H9 (cell line): Measurements from ENCODE around the gene ACAP3. TPM values are rescaled to one million over a fixed set of nuclear protein-coding genes. Genes with fewer than 3 reads are reported as not detected.

ENCODE experiments used
- DNase-seq: peaks from one replicate; pipeline ENCODE4 v3.0.0-alpha.2; 2017
- H2AFZ ChIP-seq: one replicate; pipeline ENCODE4 v1.6.1; 2013; ENCODE audit warnings: mild to moderate bottlenecking, low read length, control low read depth, moderate library complexity
- H2AK5ac ChIP-seq: 2 replicates; pipeline ENCODE4 v1.6.1; 2013; ENCODE audit warnings: low read length, control low read depth, mixed read lengths; ENCODE audit not compliant: insufficient read length
- H2BK120ac ChIP-seq: one replicate; pipeline ENCODE4 v1.6.1; 2013; ENCODE audit warnings: low read depth, mild to moderate bottlenecking, low read length, control low read depth, inconsistent platforms; ENCODE audit not compliant: poor library complexity, severe bottlenecking
- H2BK12ac ChIP-seq: 2 replicates; pipeline ENCODE4 v1.6.1; 2013; ENCODE audit warnings: low read length, control low read depth, mixed read lengths, low read depth; ENCODE audit not compliant: insufficient read length
- H2BK15ac ChIP-seq: 2 replicates; pipeline ENCODE4 v1.6.1; 2013; ENCODE audit warnings: low read depth, low read length, control low read depth
- H2BK20ac ChIP-seq: one replicate; pipeline ENCODE4 v1.6.1; 2013; ENCODE audit warnings: low read depth, mild to moderate bottlenecking, low read length, control low read depth, inconsistent platforms; ENCODE audit not compliant: poor library complexity, severe bottlenecking
- H2BK5ac ChIP-seq: 2 replicates; pipeline ENCODE4 v1.6.1; 2013; ENCODE audit warnings: low read length, control low read depth, mixed read lengths; ENCODE audit not compliant: insufficient read length
- H3K14ac ChIP-seq: 2 replicates; pipeline ENCODE4 v1.6.1; 2013; ENCODE audit warnings: low read length, control low read depth; ENCODE audit not compliant: insufficient read depth
- H3K18ac ChIP-seq: 2 replicates; pipeline ENCODE4 v1.6.1; 2013; ENCODE audit warnings: low read depth, mild to moderate bottlenecking, mixed read lengths, low read length, control low read depth; ENCODE audit not compliant: insufficient read length
- H3K23ac ChIP-seq: 2 replicates; pipeline ENCODE4 v1.6.1; 2013; ENCODE audit warnings: low read length, control low read depth, mixed read lengths, low read depth; ENCODE audit not compliant: insufficient read length
- H3K23me2 ChIP-seq: 2 replicates; pipeline ENCODE4 v1.6.1; 2013; ENCODE audit warnings: low read depth, mild to moderate bottlenecking, mixed read lengths, low read length, control low read depth; ENCODE audit not compliant: insufficient read length, poor library complexity, severe bottlenecking
- H3K27ac ChIP-seq: 2 replicates; pipeline ENCODE4 v1.5.1; 2013; ENCODE audit warnings: low read length, control low read depth, mixed read lengths, low read depth; ENCODE audit not compliant: insufficient read length
- H3K27me3 ChIP-seq: 2 replicates; pipeline ENCODE4 v1.6.1; 2013; ENCODE audit warnings: low read length, control low read depth, inconsistent platforms; ENCODE audit not compliant: insufficient read depth
- H3K4ac ChIP-seq: 2 replicates; pipeline ENCODE4 v1.6.1; 2013; ENCODE audit warnings: low read depth, mild to moderate bottlenecking, control low read depth, inconsistent platforms, low read length, moderate library complexity
- H3K4me1 ChIP-seq: 2 replicates; pipeline ENCODE4 v1.6.1; 2013; ENCODE audit warnings: low read length, control low read depth, inconsistent platforms; ENCODE audit not compliant: insufficient read depth
- H3K4me2 ChIP-seq: 2 replicates; pipeline ENCODE4 v1.6.1; 2013; ENCODE audit warnings: low read length, control low read depth, mixed read lengths; ENCODE audit not compliant: insufficient read length, insufficient read depth
- H3K56ac ChIP-seq: 2 replicates; pipeline ENCODE4 v1.6.1; 2013; ENCODE audit warnings: low read depth, mild to moderate bottlenecking, mixed read lengths, low read length, control low read depth; ENCODE audit not compliant: insufficient read length
- H3K79me1 ChIP-seq: 2 replicates; pipeline ENCODE4 v1.6.1; 2013; ENCODE audit warnings: low read depth, mild to moderate bottlenecking, moderate library complexity, low read length, control low read depth, inconsistent platforms; ENCODE audit not compliant: insufficient read depth, poor library complexity, severe bottlenecking
- H3K79me2 ChIP-seq: 2 replicates; pipeline ENCODE4 v1.6.1; 2013; ENCODE audit warnings: low read length, control low read depth, inconsistent platforms; ENCODE audit not compliant: insufficient read depth
- H3K9ac ChIP-seq: 2 replicates; pipeline ENCODE4 v1.6.1; 2013; ENCODE audit warnings: low read length, control low read depth, mixed read lengths; ENCODE audit not compliant: insufficient read length; ENCODE audit errors: extremely low read depth
- H3K9me3 ChIP-seq: one replicate; pipeline ENCODE4 v1.6.1; 2013; ENCODE audit warnings: low read depth, low read length, inconsistent platforms; ENCODE audit not compliant: control insufficient read depth
- H3T11ph ChIP-seq: one replicate; pipeline ENCODE4 v1.6.1; 2013; ENCODE audit warnings: mild to moderate bottlenecking, low read length, control low read depth, inconsistent platforms
- H4K20me1 ChIP-seq: one replicate; pipeline ENCODE4 v1.6.1; 2013; ENCODE audit not compliant: control insufficient read depth, insufficient read length, insufficient read depth
- H4K5ac ChIP-seq: 2 replicates; pipeline ENCODE4 v1.6.1; 2013; ENCODE audit warnings: low read depth, mild to moderate bottlenecking, mixed read lengths, low read length, control low read depth; ENCODE audit not compliant: insufficient read length
- H4K8ac ChIP-seq: replicated peaks from 2 replicates; pipeline ENCODE4 v1.6.1; 2013; ENCODE audit warnings: low read length, control low read depth, mixed read lengths, low read depth; ENCODE audit not compliant: insufficient read length
- H4K91ac ChIP-seq: 2 replicates; pipeline ENCODE4 v1.6.1; 2013; ENCODE audit warnings: low read depth, mild to moderate bottlenecking, moderate library complexity, mixed read lengths, low read length, control low read depth; ENCODE audit not compliant: insufficient read length
- H3K27ac Mint-ChIP-seq, 3 experiments: 2 replicates in 2 of 3; 3 replicates in 1 of 3; pipeline ENCODE4 v1.8.0; 2020 to 2021; ENCODE audit warnings: mixed read lengths in 3 of 3, mild to moderate bottlenecking in 1 of 3, moderate library complexity in 1 of 3
- H3K27me3 Mint-ChIP-seq: 2 replicates; pipeline ENCODE4 v1.8.0; 2021; ENCODE audit warnings: low read depth, mild to moderate bottlenecking, moderate library complexity, mixed read lengths
- H3K36me3 Mint-ChIP-seq, 3 experiments: 2 replicates in 2 of 3; 3 replicates in 1 of 3; pipeline ENCODE4 v1.8.0; 2020 to 2021; ENCODE audit warnings: low read depth in 3 of 3, mixed read lengths in 3 of 3; ENCODE audit not compliant: insufficient read depth in 1 of 3
- H3K4me1 Mint-ChIP-seq, 2 experiments: 2 replicates each; pipeline ENCODE4 v1.8.0; 2020; ENCODE audit warnings: mixed read lengths in 2 of 2
- H3K4me3 Mint-ChIP-seq, 2 experiments: 2 replicates in 1 of 2; 3 replicates in 1 of 2; pipeline ENCODE4 v1.8.0; 2020 to 2021; ENCODE audit warnings: mild to moderate bottlenecking in 2 of 2, mixed read lengths in 2 of 2, moderate library complexity in 1 of 2
- H3K9me3 Mint-ChIP-seq, 2 experiments: 2 replicates in 1 of 2; 3 replicates in 1 of 2; pipeline ENCODE4 v1.8.0; 2020; ENCODE audit warnings: mild to moderate bottlenecking in 2 of 2, mixed read lengths in 2 of 2, moderate library complexity in 1 of 2
- CTCF ChIP-seq: fragments of 200-600 bp; sonication (generic); conservative IDR thresholded peaks from 3 replicates; pipeline ENCODE4 v1.8.0; 2021; ENCODE audit warnings: antibody characterized with exemption, mild to moderate bottlenecking
- WGBS: extraction: QIAGEN DNeasy Blood & Tissue Kit; methylation state at CpG from one replicate; pipeline ENCODE4 v1.1.7; 2013; ENCODE audit warnings: missing lambda C conversion rate, low lambda C conversion rate, mixed read lengths; ENCODE audit not compliant: insufficient read length; ENCODE audit errors: extremely low coverage; 5-methylcytosine and 5-hydroxymethylcytosine counted together
- total RNA-seq: library from RNA; stranded (reverse); gene quantifications from 2 replicates; pipeline ENCODE4 v1.2.1, GENCODE V29; 2021

ACAP3 gene
- total RNA-seq, 1 experiment from 2014 or later, result 41.4 TPM

GRCh38 chr1:1285102-1285571 lies 22.6 kb downstream of the ACAP3 start:
- WGBS, result no CpG with 5 or more reads among the region's 22 CpGs
- Histone ChIP-seq H3K56ac (no peak overlapping the region), H3K79me1 (no peaks in the 10 kb centered on the region), H3K14ac (no peak overlapping the region), H3K9ac (no peak overlapping the region), H3K9me3 (no peaks in the 10 kb centered on the region), H2BK5ac (no peak overlapping the region), H3K4me2 (no peak overlapping the region), H3K79me2 (no peaks in the 10 kb centered on the region), H4K20me1 (no peaks in the 10 kb centered on the region), H2BK120ac (no peak overlapping the region), H3K23me2 (no peaks in the 10 kb centered on the region), H3K18ac (no peak overlapping the region), H3K27me3 (no peaks in the 10 kb centered on the region), H3T11ph (no peak overlapping the region), H4K5ac (no peak overlapping the region), H3K27ac (no peak overlapping the region), H3K4me1 (no peaks in the 10 kb centered on the region), H2AK5ac (no peak overlapping the region), H2BK12ac (no peak overlapping the region), H2BK20ac (no peak overlapping the region), H2AFZ (no peak overlapping the region), H3K23ac (no peak overlapping the region), H2BK15ac (no peak overlapping the region), H4K8ac (no peak overlapping the region), H4K91ac (no peak overlapping the region), H3K4ac (no peak overlapping the region)
- H3K9me3 Mint-ChIP-seq, result peaks cover 2 to 9% of the 10 kb centered on the region in 2 experiments; a peak in 3 of 5 replicates
- TF ChIP-seq CTCF, result no peak
- no peak for DNase-seq
- no peaks in the 10 kb centered on the region for H3K36me3 Mint-ChIP-seq
- H3K4me3 Mint-ChIP-seq, result no peak overlapping the region
- H3K27ac Mint-ChIP-seq, result no peak overlapping the region
- H3K27me3 Mint-ChIP-seq, result peaks cover 6% of the 10 kb centered on the region
- peaks cover 0 to 7% of the 10 kb centered on the region in 2 experiments; a peak in 1 of 4 replicates for H3K4me1 Mint-ChIP-seq
